HEK293 (cell line): ENCODE measurements around the gene HTRA1.

Experiments used
- CTCF ChIA-PET: fragments of 350-600 bp; formaldehyde crosslinking; extraction: SDS; loops from one replicate; lab custom pipeline; 2021; ENCODE audit warnings: antibody characterized with exemption; lab: Yijun Ruan, JAX
- POLR2A ChIA-PET: fragments of 300-600 bp; formaldehyde crosslinking; extraction: SDS; loops from one replicate; lab custom pipeline; 2020; ENCODE audit warnings: antibody characterized with exemption, inconsistent platforms; lab: Yijun Ruan, JAX
- H3K27ac ChIP-seq: fragments of 200-500 bp; sonication (Bioruptor generic); 2 replicates; pipeline ENCODE4 v1.5.1; 2014; ENCODE audit warnings: low read depth, low read length, control low read depth, inconsistent platforms; ENCODE audit errors: extremely low read depth
- H3K36me3 ChIP-seq, 2 experiments: fragments of 200-500 bp in 1 of 2; sonication (Bioruptor generic) in 1 of 2; 1 replicate in 1 of 2; 2 replicates in 1 of 2; pipeline ENCODE4 v1.5.1; 2014 to 2017; ENCODE audit warnings: inconsistent platforms in 2 of 2, low read length in 2 of 2; ENCODE audit not compliant: control insufficient read depth in 2 of 2, insufficient read depth in 1 of 2
- H3K4me1 ChIP-seq: fragments of 200-500 bp; sonication (Bioruptor generic); 2 replicates; pipeline ENCODE4 v1.5.1; 2014; ENCODE audit warnings: mild to moderate bottlenecking, low read length, inconsistent platforms; ENCODE audit not compliant: control insufficient read depth, insufficient read depth
- H3K4me3 ChIP-seq: 2 replicates; pipeline ENCODE4 v1.5.1; 2011; ENCODE audit warnings: low read depth, mild to moderate bottlenecking, control low read depth, low read length, moderate library complexity
- H3K9me3 ChIP-seq: fragments of 200-500 bp; sonication (Bioruptor generic); 2 replicates; pipeline ENCODE4 v1.5.1; 2014; ENCODE audit warnings: low read depth, low read length, inconsistent platforms; ENCODE audit not compliant: control insufficient read depth, insufficient read depth
- BCL11B ChIP-seq: fragments of 450-650 bp; formaldehyde crosslinking; IDR thresholded peaks from 2 replicates; pipeline ENCODE4 v1.5.1; 2016; ENCODE audit warnings: low read depth, missing biosample characterization, missing genetic modification characterization
- EGR2 ChIP-seq: fragments of 450-650 bp; formaldehyde crosslinking; IDR thresholded peaks from 2 replicates; pipeline ENCODE4 v1.5.1; 2016; ENCODE audit warnings: low read depth, missing biosample characterization, missing genetic modification characterization
- GLI2 ChIP-seq: fragments of 450-650 bp; formaldehyde crosslinking; IDR thresholded peaks from 2 replicates; pipeline ENCODE4; 2017; ENCODE audit warnings: missing biosample characterization, missing genetic modification characterization, low read depth, borderline replicate concordance
- MEIS1 ChIP-seq: sonication (generic); formaldehyde crosslinking; IDR thresholded peaks from 2 replicates; pipeline ENCODE4 v1.8.1; 2022; ENCODE audit warnings: missing genetic modification reagents, mild to moderate bottlenecking, borderline replicate concordance
- PRDM1 ChIP-seq: fragments of 450-650 bp; formaldehyde crosslinking; IDR thresholded peaks from 2 replicates; pipeline ENCODE4; 2016; ENCODE audit warnings: missing biosample characterization, missing genetic modification characterization
- ZNF133 ChIP-seq: fragments of 450-650 bp; formaldehyde crosslinking; IDR thresholded peaks from 2 replicates; pipeline ENCODE4 v1.5.1; 2016; ENCODE audit warnings: missing biosample characterization, missing genetic modification characterization
- ZNF19 ChIP-seq: fragments of 450-650 bp; formaldehyde crosslinking; IDR thresholded peaks from 2 replicates; pipeline ENCODE4; 2016; ENCODE audit warnings: missing biosample characterization, missing genetic modification characterization, low read depth
- ZNF239 ChIP-seq: fragments of 450-650 bp; formaldehyde crosslinking; IDR thresholded peaks from 2 replicates; pipeline ENCODE4 v1.5.1; 2016; ENCODE audit warnings: missing biosample characterization, missing genetic modification characterization
- ZNF266 ChIP-seq: fragments of 450-650 bp; formaldehyde crosslinking; IDR thresholded peaks from 2 replicates; pipeline ENCODE4 v1.5.1; 2016; ENCODE audit warnings: missing biosample characterization, missing genetic modification characterization, low read depth
- ZNF391 ChIP-seq: fragments of 450-650 bp; formaldehyde crosslinking; IDR thresholded peaks from 2 replicates; pipeline ENCODE4 v1.5.1; 2016; ENCODE audit warnings: low read depth, missing biosample characterization, missing genetic modification characterization, borderline replicate concordance
- ZNF449 ChIP-seq: fragments of 450-650 bp; formaldehyde crosslinking; IDR thresholded peaks from 2 replicates; pipeline ENCODE4 v1.5.1; 2017; ENCODE audit warnings: missing biosample characterization, mild to moderate bottlenecking, missing genetic modification characterization, moderate library complexity
- ZNF621 ChIP-seq: fragments of 450-650 bp; formaldehyde crosslinking; IDR thresholded peaks from 2 replicates; pipeline ENCODE4 v1.5.1; 2017; ENCODE audit warnings: missing biosample characterization, missing genetic modification characterization
- ZNF664 ChIP-seq: fragments of 450-650 bp; formaldehyde crosslinking; IDR thresholded peaks from 2 replicates; pipeline ENCODE4 v1.5.1; 2016; ENCODE audit warnings: missing biosample characterization, missing genetic modification characterization
- ZNF670 ChIP-seq: fragments of 450-650 bp; formaldehyde crosslinking; IDR thresholded peaks from 2 replicates; pipeline ENCODE4 v1.5.1; 2016; ENCODE audit warnings: missing biosample characterization, missing genetic modification characterization, low read depth
- ZSCAN30 ChIP-seq: fragments of 450-650 bp; IDR thresholded peaks from 2 replicates; pipeline ENCODE4 v1.5.1; 2018; ENCODE audit warnings: missing biosample characterization, mild to moderate bottlenecking, missing genetic modification characterization, moderate library complexity
- TF ChIP-seq, protein P1 (sequence below): fragments of 450-650 bp; formaldehyde crosslinking; IDR thresholded peaks from 2 replicates; pipeline ENCODE4 v1.5.1; 2017; ENCODE audit warnings: missing biosample characterization, missing genetic modification characterization
- TF ChIP-seq, protein P2 (sequence below): fragments of 450-650 bp; formaldehyde crosslinking; IDR thresholded peaks from 2 replicates; pipeline ENCODE4 v1.5.1; 2016; ENCODE audit warnings: missing biosample characterization, missing genetic modification characterization, borderline replicate concordance

HTRA1 gene

GRCh38 chr10:122541541-122542002 lies 80.2 kb downstream of the HTRA1 start (continued):
- TF ChIP-seq ZNF19 (tag by site-specific recombination) (no peak), ZNF621 (tag by site-specific recombination) (no peak), BCL11B (tag by site-specific recombination) (no peak), ZNF670 (tag by site-specific recombination) (no peak), PRDM1 (tag by site-specific recombination) (no peak), ZNF664 (tag by site-specific recombination) (no peak)

GRCh38 chr10:122543676-122544445 lies 82.5 kb downstream of the HTRA1 start:
- H3K36me3 ChIP-seq = no peaks in the 10 kb centered on the region
- H3K4me1 ChIP-seq = 0 out of 2 replicates have a peak, but pooled peaks cover 2% of the 10 kb centered on the region
- ChIA-PET POLR2A (interaction anchor here (0.9 kb wide), 1 partner anchor 14 kb away, joined by 3 read pairs; no protein-coding TSS in a partner anchor), CTCF (no interaction called here)
- H3K9me3 ChIP-seq = no peaks in the 10 kb centered on the region
- no peak overlapping the region for H3K27ac ChIP-seq
- no peak overlapping the region for H3K4me3 ChIP-seq
- TF ChIP-seq ZNF266 (tag by site-specific recombination) = no peak

DNA sequence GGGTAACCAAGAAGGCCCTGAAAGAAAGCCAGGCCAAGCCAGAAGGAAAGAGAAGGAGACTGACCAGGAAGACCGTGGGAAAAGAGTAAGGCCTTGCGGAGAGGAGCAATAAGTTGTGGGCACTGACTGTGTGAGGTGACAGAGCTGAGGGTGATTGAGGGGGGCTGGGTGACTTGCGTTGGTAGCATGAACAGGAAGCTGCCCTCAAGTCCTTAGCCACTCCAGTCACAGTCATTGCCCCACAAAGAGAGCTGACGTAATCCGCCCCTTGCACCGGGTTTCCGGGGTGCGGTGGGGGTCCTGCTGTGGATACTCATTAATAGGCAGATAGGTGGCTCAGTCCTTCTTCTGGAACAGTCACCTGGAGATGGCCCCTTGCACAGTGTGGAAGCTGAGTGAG lies 83.1 kb downstream of the HTRA1 start:
- no peak overlapping the region for H3K27ac ChIP-seq
- POLR2A ChIA-PET = interaction anchor here (0.9 kb wide), 1 partner anchor 13 kb away, joined by 3 read pairs; no protein-coding TSS in a partner anchor
- H3K4me3 ChIP-seq = no peak overlapping the region
- H3K9me3 ChIP-seq = no peaks in the 10 kb centered on the region
- no peaks in the 10 kb centered on the region for H3K36me3 ChIP-seq
- H3K4me1 ChIP-seq = 0 out of 2 replicates have a peak, but pooled peaks cover 2% of the 10 kb centered on the region
- CTCF ChIA-PET = no interaction called here
- TF ChIP-seq ZSCAN30 (tag by site-specific recombination) (no peak), ZNF664 (tag by site-specific recombination) (no peak)
- TF ChIP-seq, protein P1, sequence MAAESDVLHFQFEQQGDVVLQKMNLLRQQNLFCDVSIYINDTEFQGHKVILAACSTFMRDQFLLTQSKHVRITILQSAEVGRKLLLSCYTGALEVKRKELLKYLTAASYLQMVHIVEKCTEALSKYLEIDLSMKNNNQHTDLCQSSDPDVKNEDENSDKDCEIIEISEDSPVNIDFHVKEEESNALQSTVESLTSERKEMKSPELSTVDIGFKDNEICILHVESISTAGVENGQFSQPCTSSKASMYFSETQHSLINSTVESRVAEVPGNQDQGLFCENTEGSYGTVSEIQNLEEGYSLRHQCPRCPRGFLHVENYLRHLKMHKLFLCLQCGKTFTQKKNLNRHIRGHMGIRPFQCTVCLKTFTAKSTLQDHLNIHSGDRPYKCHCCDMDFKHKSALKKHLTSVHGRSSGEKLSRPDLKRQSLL (tag by site-specific recombination) = no peak

- TF ChIP-seq ZNF133 (tag by site-specific recombination) (no peak), ZNF239 (tag by site-specific recombination) (no peak), ZNF449 (tag by site-specific recombination) (no peak), GLI2 (tag by site-specific recombination) (no peak), EGR2 (tag by site-specific recombination) (no peak), MEIS1 (no peak), ZNF391 (tag by site-specific recombination) (no peak)
- TF ChIP-seq, protein P2, sequence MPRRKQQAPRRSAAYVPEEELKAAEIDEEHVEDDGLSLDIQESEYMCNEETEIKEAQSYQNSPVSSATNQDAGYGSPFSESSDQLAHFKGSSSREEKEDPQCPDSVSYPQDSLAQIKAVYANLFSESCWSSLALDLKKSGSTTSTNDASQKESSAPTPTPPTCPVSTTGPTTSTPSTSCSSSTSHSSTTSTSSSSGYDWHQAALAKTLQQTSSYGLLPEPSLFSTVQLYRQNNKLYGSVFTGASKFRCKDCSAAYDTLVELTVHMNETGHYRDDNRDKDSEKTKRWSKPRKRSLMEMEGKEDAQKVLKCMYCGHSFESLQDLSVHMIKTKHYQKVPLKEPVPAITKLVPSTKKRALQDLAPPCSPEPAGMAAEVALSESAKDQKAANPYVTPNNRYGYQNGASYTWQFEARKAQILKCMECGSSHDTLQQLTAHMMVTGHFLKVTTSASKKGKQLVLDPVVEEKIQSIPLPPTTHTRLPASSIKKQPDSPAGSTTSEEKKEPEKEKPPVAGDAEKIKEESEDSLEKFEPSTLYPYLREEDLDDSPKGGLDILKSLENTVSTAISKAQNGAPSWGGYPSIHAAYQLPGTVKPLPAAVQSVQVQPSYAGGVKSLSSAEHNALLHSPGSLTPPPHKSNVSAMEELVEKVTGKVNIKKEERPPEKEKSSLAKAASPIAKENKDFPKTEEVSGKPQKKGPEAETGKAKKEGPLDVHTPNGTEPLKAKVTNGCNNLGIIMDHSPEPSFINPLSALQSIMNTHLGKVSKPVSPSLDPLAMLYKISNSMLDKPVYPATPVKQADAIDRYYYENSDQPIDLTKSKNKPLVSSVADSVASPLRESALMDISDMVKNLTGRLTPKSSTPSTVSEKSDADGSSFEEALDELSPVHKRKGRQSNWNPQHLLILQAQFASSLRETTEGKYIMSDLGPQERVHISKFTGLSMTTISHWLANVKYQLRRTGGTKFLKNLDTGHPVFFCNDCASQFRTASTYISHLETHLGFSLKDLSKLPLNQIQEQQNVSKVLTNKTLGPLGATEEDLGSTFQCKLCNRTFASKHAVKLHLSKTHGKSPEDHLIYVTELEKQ = no peak
- POLR2A ChIA-PET = no interaction called here
- Histone ChIP-seq H3K36me3 (no peaks in the 10 kb centered on the region), H3K9me3 (no peaks in the 10 kb centered on the region), H3K27ac (no peak overlapping the region), H3K4me3 (no peak overlapping the region), H3K4me1 (0 out of 2 replicates have a peak, but pooled peaks cover 2% of the 10 kb centered on the region)
- CTCF ChIA-PET = interaction anchor here (0.6 kb wide), 1 partner anchor 250 kb away, joined by 3 read pairs; no protein-coding TSS in a partner anchor
Observed at GRCh38 chr10:122546242-122546641, 84.9 kb downstream of the HTRA1 start.
